ENCODE measurements around the gene GCH1. TPM values are rescaled to one million over a fixed set of nuclear protein-coding genes. Genes with fewer than 3 reads are reported as not detected.
A peak's percentile ranks its signal among the peaks of the same experiment; 100 is the strongest.

The GCH1 gene
- total and polyA plus RNA-seq, 4 donors = 3.4 to 4.6 (median 4.1) TPM

DNA sequence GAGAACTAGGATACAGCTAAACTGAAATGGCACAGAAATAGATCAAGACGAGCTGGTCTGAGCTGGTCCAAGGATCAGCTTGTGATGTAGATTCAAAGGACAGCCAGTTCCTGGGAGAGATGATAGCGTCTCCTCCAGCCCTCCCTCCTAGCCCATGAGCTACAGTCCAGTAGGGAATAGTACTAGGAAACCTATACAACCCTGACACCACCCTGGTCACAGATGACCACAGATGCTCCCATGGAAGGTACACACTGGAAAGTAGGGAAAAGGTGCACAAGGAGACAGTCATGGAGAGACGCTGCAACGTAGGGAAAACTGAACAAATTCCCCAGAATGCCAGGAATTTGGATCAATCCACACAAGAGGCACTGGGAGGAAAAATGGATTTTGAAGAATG lies 6.9 kb downstream of the GCH1 start:
- no peak for DNase-seq (ENCODE audit: low read depth in 4 of 6, low spot score in 6 of 6)
- H3K4me1 ChIP-seq (ENCODE audit: control insufficient read depth, insufficient read depth, low read length) = no peaks in the 10 kb centered on the region
- peaks cover 2% of the 10 kb centered on the region for H3K9me3 ChIP-seq (ENCODE audit: control insufficient read depth, insufficient read depth, low read length)
- H3K4me3 ChIP-seq (ENCODE audit: low read depth, low read length) = no peak overlapping the region
- no CpG with 5 or more reads among the region's 4 CpGs for WGBS (ENCODE audit: insufficient coverage)
- no peaks in the 10 kb centered on the region for H3K36me3 ChIP-seq (ENCODE audit: control insufficient read depth, insufficient read depth, low read length)
- H3K27ac ChIP-seq (ENCODE audit: low read depth, low read length) = no peak overlapping the region
- H3K27me3 ChIP-seq (ENCODE audit: control insufficient read depth, insufficient read depth, low read length) = peaks cover 8% of the 10 kb centered on the region

DNA sequence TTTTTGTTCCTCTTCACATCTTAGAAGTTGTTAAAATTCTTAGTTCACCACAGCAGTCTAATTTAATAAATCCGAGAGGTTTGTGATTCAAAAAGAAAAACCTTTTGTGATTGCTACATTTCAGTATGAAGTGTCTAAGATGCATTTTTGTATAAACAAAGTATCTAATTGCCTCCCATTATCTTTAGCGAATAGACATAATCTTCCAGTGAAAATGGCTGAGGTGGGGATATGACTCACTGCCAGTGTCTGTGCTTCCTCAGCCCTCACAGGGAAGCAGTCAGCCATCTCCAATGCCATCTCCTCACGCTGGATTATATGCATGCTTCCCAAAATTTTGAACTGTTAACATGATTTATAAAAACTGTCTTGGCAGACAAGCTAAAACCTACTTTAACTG lies 7.6 kb downstream of the GCH1 start:
- peaks cover 2% of the 10 kb centered on the region for H3K9me3 ChIP-seq (ENCODE audit: control insufficient read depth, insufficient read depth, low read length)
- H3K4me1 ChIP-seq (ENCODE audit: control insufficient read depth, insufficient read depth, low read length) = no peaks in the 10 kb centered on the region
- 67% methylated on average over 1 of the region's 3 CpGs for WGBS (ENCODE audit: insufficient coverage)
- no peak for DNase-seq (ENCODE audit: low read depth in 4 of 6, low spot score in 6 of 6)
- H3K27me3 ChIP-seq (ENCODE audit: control insufficient read depth, insufficient read depth, low read length) = peaks cover 3% of the 10 kb centered on the region
- no peaks in the 10 kb centered on the region for H3K36me3 ChIP-seq (ENCODE audit: control insufficient read depth, insufficient read depth, low read length)
- H3K4me3 ChIP-seq (ENCODE audit: low read depth, low read length) = no peak overlapping the region
- no peak overlapping the region for H3K27ac ChIP-seq (ENCODE audit: low read depth, low read length)

DNA sequence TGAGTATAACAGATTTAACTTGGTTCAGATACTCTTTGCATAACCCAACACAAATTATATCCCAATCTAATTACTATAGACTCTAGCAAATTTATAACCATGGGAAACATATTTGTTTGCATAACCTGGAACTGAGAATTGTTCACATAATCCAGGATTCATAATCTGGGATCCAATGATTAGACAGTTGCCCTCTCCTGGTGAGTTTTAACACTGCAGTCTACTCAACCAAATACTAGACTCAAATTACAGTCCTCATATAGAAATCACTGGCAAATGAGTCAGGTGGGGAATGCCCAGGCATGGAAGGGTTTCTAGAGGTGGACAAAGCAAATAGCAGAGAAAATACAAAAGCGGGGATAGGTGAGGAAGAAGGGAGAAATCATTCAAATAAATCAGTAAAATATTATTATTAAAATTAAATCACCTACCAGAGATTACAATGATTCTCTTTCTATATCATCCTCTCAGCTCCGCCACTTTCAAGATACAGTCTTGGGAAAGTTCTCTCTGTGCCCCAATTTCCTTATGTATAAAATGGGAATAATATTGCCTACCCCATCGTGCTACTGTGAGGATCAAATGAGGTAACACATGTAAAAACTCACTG lies 9.4 kb downstream of the GCH1 start:
- no peaks in the 10 kb centered on the region for H3K27me3 ChIP-seq (ENCODE audit: control insufficient read depth, insufficient read depth, low read length)
- peak in 2 of 6 donors; percentile 54 to 72 for DNase-seq (ENCODE audit: low read depth in 4 of 6, low spot score in 6 of 6)
- WGBS (ENCODE audit: insufficient coverage) = no CpG with 5 or more reads among the region's 3 CpGs
- no peaks in the 10 kb centered on the region for H3K4me1 ChIP-seq (ENCODE audit: control insufficient read depth, insufficient read depth, low read length)
- H3K4me3 ChIP-seq (ENCODE audit: low read depth, low read length) = no peak overlapping the region
- H3K36me3 ChIP-seq (ENCODE audit: control insufficient read depth, insufficient read depth, low read length) = no peaks in the 10 kb centered on the region
- no peak overlapping the region for H3K27ac ChIP-seq (ENCODE audit: low read depth, low read length)
- H3K9me3 ChIP-seq (ENCODE audit: control insufficient read depth, insufficient read depth, low read length) = no peaks in the 10 kb centered on the region

DNA sequence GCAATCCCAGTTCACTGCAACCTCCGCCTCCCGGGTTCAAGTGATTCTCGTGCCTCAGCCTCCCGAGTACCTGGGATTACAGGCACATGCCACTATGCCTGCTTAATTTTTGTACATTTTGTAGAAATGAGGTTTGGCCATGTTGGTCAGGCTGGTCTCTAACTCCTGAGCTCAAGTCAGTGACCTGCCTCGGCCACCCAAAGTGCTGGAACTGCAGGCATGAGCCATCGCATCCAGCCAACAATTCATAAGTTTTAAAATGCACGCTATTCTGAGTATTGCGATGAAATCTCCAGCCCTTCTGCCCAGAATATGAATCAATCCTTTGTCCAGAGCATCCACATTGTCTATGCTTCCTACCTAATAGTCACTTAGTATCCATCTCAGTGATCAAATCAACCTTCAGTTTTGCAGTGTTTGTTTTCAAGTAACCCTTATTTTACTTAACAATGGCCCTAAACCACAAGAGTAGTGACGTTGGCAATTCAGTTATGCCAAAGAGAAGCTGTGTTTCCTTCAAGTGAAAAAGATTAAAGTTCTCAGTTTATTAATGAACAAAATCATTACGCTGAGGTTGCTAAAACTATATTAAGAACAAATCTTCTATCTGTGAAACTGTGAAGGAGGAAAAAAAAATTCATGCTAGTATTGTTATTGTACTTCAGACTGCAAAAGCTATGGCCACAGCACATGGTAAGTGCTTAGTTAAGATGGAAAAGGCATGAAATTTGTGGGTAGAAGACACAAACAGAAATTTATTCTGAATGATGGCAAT lies 11.0 kb downstream of the GCH1 start:
- no peaks in the 10 kb centered on the region for H3K27me3 ChIP-seq (ENCODE audit: control insufficient read depth, insufficient read depth, low read length)
- H3K4me1 ChIP-seq (ENCODE audit: control insufficient read depth, insufficient read depth, low read length) = no peaks in the 10 kb centered on the region
- H3K36me3 ChIP-seq (ENCODE audit: control insufficient read depth, insufficient read depth, low read length) = no peaks in the 10 kb centered on the region
- no peak for DNase-seq (ENCODE audit: low read depth in 4 of 6, low spot score in 6 of 6)
- H3K9me3 ChIP-seq (ENCODE audit: control insufficient read depth, insufficient read depth, low read length) = no peaks in the 10 kb centered on the region
- 95% methylated on average over 8 of the region's 10 CpGs for WGBS (ENCODE audit: insufficient coverage)
- H3K27ac ChIP-seq (ENCODE audit: low read depth, low read length) = no peak overlapping the region
- H3K4me3 ChIP-seq (ENCODE audit: low read depth, low read length) = no peak overlapping the region

DNA sequence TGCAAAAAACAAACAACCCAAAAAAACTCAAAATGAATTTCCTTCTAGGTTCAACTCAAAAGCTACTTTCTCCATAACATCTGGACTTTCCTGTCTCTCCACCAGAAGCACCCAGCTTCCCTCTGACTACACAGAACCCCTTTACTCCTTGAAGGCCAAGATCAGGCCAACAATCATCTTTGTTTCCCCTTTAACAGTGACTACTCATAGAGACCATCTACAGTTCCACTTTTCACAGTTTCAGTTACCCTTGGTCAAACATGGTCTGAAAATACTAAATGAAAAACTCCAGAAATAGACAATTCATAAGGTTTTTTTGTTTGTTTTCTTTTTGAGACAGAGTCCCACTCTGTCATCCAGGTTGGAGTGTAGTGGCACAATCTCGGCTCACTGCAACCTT lies 11.8 kb downstream of the GCH1 start:
- no peaks in the 10 kb centered on the region for H3K9me3 ChIP-seq (ENCODE audit: control insufficient read depth, insufficient read depth, low read length)
- H3K4me3 ChIP-seq (ENCODE audit: low read depth, low read length) = no peak overlapping the region
- no peaks in the 10 kb centered on the region for H3K27me3 ChIP-seq (ENCODE audit: control insufficient read depth, insufficient read depth, low read length)
- WGBS (ENCODE audit: insufficient coverage) = 100% methylated on average over 1 of the region's 1 CpG
- DNase-seq (ENCODE audit: low read depth in 4 of 6, low spot score in 6 of 6) = no peak
- no peaks in the 10 kb centered on the region for H3K36me3 ChIP-seq (ENCODE audit: control insufficient read depth, insufficient read depth, low read length)
- H3K4me1 ChIP-seq (ENCODE audit: control insufficient read depth, insufficient read depth, low read length) = no peaks in the 10 kb centered on the region
- H3K27ac ChIP-seq (ENCODE audit: low read depth, low read length) = no peak overlapping the region

DNA sequence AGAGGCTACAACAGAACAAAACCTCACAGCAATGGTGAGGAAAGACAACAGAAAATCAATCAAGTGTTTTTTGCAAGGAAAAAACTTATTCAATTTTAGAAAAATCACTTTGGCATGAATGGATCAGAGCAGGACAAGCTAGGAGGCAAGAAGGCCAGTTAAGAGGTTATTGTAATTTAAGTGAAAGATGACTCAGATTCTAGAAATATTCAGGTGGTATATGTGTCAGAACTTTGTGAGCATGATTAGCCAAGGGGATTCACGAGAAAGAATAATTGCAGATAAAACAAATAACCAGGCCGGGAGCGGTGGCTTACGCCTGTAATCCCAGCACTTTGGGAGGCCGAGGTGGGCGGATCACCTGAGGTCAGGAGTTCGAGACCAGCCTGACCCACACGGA lies 12.7 kb downstream of the GCH1 start:
- no peak overlapping the region for H3K27ac ChIP-seq (ENCODE audit: low read depth, low read length)
- no peaks in the 10 kb centered on the region for H3K36me3 ChIP-seq (ENCODE audit: control insufficient read depth, insufficient read depth, low read length)
- no peaks in the 10 kb centered on the region for H3K4me1 ChIP-seq (ENCODE audit: control insufficient read depth, insufficient read depth, low read length)
- DNase-seq (ENCODE audit: low read depth in 4 of 6, low spot score in 6 of 6) = no peak
- no peak overlapping the region for H3K4me3 ChIP-seq (ENCODE audit: low read depth, low read length)
- H3K9me3 ChIP-seq (ENCODE audit: control insufficient read depth, insufficient read depth, low read length) = no peaks in the 10 kb centered on the region
- WGBS (ENCODE audit: insufficient coverage) = no CpG with 5 or more reads among the region's 8 CpGs
- no peaks in the 10 kb centered on the region for H3K27me3 ChIP-seq (ENCODE audit: control insufficient read depth, insufficient read depth, low read length)

DNA sequence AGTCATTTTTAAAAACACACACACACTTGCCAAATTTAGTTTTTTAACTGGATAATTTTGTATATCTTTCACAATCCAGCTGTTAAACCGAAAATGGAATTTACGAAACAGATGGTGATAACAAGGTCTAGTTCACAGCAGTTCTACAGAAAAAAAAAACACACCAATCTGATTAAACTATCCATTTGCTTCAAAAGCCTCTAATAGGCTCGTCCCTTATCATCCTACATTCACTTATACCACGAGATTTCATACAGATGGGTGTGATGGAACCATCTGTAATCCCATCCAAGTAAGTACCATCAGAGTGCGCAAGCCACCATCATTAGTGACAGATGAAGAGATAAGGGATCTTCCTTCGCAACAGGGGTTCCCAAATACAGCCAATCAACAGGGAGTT lies 20.1 kb downstream of the GCH1 start:
- Histone ChIP-seq H3K36me3 (ENCODE audit: control insufficient read depth, insufficient read depth, low read length) (no peaks in the 10 kb centered on the region), H3K9me3 (ENCODE audit: control insufficient read depth, insufficient read depth, low read length) (no peaks in the 10 kb centered on the region), H3K4me1 (ENCODE audit: control insufficient read depth, insufficient read depth, low read length) (no peaks in the 10 kb centered on the region), H3K4me3 (ENCODE audit: low read depth, low read length) (no peak overlapping the region), H3K27ac (ENCODE audit: low read depth, low read length) (peak overlapping the region; percentile 2), H3K27me3 (ENCODE audit: control insufficient read depth, insufficient read depth, low read length) (no peaks in the 10 kb centered on the region)
- no CpG with 5 or more reads among the region's 6 CpGs for WGBS (ENCODE audit: insufficient coverage)
- peak in 1 of 6 donors; percentile 24 for DNase-seq (ENCODE audit: low read depth in 4 of 6, low spot score in 6 of 6)

DNA sequence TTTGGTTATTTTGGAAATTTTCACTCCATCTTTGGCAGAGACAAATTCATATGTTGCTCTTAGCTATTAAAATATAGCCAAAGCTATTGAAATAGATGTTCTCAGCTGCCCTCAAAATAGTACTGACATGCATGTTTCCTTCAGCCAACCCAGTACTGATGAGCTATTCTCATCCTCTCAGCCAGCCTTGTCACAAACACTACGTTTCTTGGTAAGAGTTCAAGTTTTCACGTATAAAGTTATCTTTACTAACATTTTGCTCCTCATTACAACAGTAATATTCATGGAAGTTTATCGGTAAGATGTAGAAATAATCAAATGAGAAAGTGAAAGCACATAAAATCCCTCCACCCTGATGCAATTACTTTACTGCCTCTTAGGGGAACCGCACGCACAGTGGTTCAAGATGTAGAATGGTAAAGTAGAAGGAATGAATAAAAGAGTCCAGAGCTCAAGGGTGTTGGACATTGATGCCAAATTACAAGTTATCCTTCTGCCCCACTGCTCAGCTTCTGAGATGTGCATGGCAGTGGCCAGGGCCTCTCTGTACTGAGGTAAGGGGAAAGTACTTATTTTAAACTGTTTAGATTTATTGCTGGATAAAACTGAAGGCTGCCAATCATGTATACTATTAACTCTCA lies 20.7 kb downstream of the GCH1 start:
- Histone ChIP-seq H3K36me3 (ENCODE audit: control insufficient read depth, insufficient read depth, low read length) (no peaks in the 10 kb centered on the region), H3K4me1 (ENCODE audit: control insufficient read depth, insufficient read depth, low read length) (no peaks in the 10 kb centered on the region), H3K9me3 (ENCODE audit: control insufficient read depth, insufficient read depth, low read length) (no peaks in the 10 kb centered on the region), H3K27me3 (ENCODE audit: control insufficient read depth, insufficient read depth, low read length) (no peaks in the 10 kb centered on the region), H3K4me3 (ENCODE audit: low read depth, low read length) (peak overlapping the region; percentile 25), H3K27ac (ENCODE audit: low read depth, low read length) (peak overlapping the region; percentile 57)
- WGBS (ENCODE audit: insufficient coverage) = no CpG with 5 or more reads among the region's 5 CpGs
- DNase-seq (ENCODE audit: low read depth in 4 of 6, low spot score in 6 of 6) = peak in 1 of 6 donors; percentile 33

DNA sequence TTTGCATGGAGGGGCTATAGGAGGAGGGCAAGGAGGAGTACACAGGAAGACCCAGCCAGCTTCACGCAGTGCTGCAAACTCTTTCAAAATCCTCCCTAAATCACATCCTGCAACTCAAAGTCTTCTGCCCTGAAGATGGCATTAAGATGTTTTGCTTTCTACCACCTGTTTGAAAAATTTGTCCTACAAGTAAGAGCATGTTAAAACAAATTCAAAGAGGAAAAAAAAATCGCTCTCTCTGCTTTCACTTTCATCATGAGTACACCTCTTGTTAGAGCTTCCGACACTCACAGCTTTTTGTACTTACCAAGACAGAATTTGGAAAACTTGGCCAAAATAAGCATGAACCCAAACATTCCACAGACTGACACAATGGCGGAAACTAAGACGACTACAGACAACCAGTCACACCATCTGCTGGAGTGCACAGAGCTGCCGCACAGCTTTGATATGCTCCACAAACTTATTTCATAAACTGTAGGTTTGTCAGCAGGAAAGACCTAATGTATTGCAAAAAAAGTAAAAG lies 21.3 kb downstream of the GCH1 start:
- H3K4me3 ChIP-seq (ENCODE audit: low read depth, low read length) = peak overlapping the region; percentile 25
- H3K27ac ChIP-seq (ENCODE audit: low read depth, low read length) = peak overlapping the region; percentile 57
- 80% methylated on average over 4 of the region's 6 CpGs for WGBS (ENCODE audit: insufficient coverage)
- no peaks in the 10 kb centered on the region for H3K4me1 ChIP-seq (ENCODE audit: control insufficient read depth, insufficient read depth, low read length)
- peak in 1 of 6 donors; percentile 74 for DNase-seq (ENCODE audit: low read depth in 4 of 6, low spot score in 6 of 6)
- no peaks in the 10 kb centered on the region for H3K27me3 ChIP-seq (ENCODE audit: control insufficient read depth, insufficient read depth, low read length)
- H3K36me3 ChIP-seq (ENCODE audit: control insufficient read depth, insufficient read depth, low read length) = no peaks in the 10 kb centered on the region
- no peaks in the 10 kb centered on the region for H3K9me3 ChIP-seq (ENCODE audit: control insufficient read depth, insufficient read depth, low read length)
